Measurements from ENCODE around the gene LY9. TPM values are rescaled to one million over a fixed set of nuclear protein-coding genes. Genes with fewer than 3 reads are reported as not detected.

The LY9 gene
- total and polyA plus RNA-seq, 4 donors: 0.21 to 1.5 (median 0.63) TPM

GRCh38 chr1:160864173-160864572 is 68.2 kb downstream of the LY9 start:
- H3K9me3 ChIP-seq (ENCODE audit: control insufficient read depth in 4 of 4, low read length in 3 of 4): no peaks in the 10 kb centered on the region
- no peak for DNase-seq (ENCODE audit: low spot score)
- no peak overlapping the region for H3K4me3 ChIP-seq (ENCODE audit: low read depth in 1 of 3, low read length in 3 of 3)
- H3K9ac ChIP-seq (ENCODE audit: low read depth in 1 of 2, low read length in 2 of 2): no peak overlapping the region
- 89% methylated on average over 2 of the region's 2 CpGs for WGBS
- no peak overlapping the region for H3K27ac ChIP-seq (ENCODE audit: low read depth in 1 of 2, low read length in 2 of 2)
- H3K36me3 ChIP-seq (ENCODE audit: control insufficient read depth in 4 of 4, insufficient read depth in 3 of 4, low read depth in 1 of 4, low read length in 3 of 4): no peaks in the 10 kb centered on the region
- no peak for TF ChIP-seq ATF3 (IDR thresholded peaks at IDR 0.05)
- no peak for TF ChIP-seq HNF4G (IDR thresholded peaks at IDR 0.05)
- TF ChIP-seq MAX (IDR thresholded peaks at IDR 0.05): no peak
- no peak for TF ChIP-seq RAD21 (IDR thresholded peaks at IDR 0.05)
- no peak for TF ChIP-seq HNF4A (conservative IDR thresholded peaks at IDR 0.05)
- no peak for TF ChIP-seq GABPA (IDR thresholded peaks at IDR 0.05 in 1 of 2, conservative IDR thresholded peaks at IDR 0.05 in 1 of 2)
- TF ChIP-seq YY1 (IDR thresholded peaks at IDR 0.05): no peak
- TF ChIP-seq JUND (IDR thresholded peaks at IDR 0.05): no peak
- TF ChIP-seq TAF1 (conservative IDR thresholded peaks at IDR 0.05): no peak
- TF ChIP-seq NR2F2 (IDR thresholded peaks at IDR 0.05): no peak
- TF ChIP-seq SP1 (IDR thresholded peaks at IDR 0.05): no peak
- no peak for TF ChIP-seq FOXA1 (IDR thresholded peaks at IDR 0.05)
- TF ChIP-seq RXRA (IDR thresholded peaks at IDR 0.05): no peak
- no peak for TF ChIP-seq FOXA2 (IDR thresholded peaks at IDR 0.05)
- no peaks in the 10 kb centered on the region for H3K27me3 ChIP-seq (ENCODE audit: control insufficient read depth in 4 of 4, insufficient read depth in 4 of 4, low read length in 3 of 4)
- peaks cover 2 to 14% (median 12%) of the 10 kb centered on the region in 4 donors for H3K4me1 ChIP-seq (ENCODE audit: control insufficient read depth in 4 of 4, insufficient read depth in 4 of 4, low read length in 3 of 4)

GRCh38 chr1:160865337-160865736 is 69.4 kb downstream of the LY9 start:
- Histone ChIP-seq H3K4me3 (ENCODE audit: low read depth in 1 of 3, low read length in 3 of 3) (no peak overlapping the region), H3K9me3 (ENCODE audit: control insufficient read depth in 4 of 4, low read length in 3 of 4) (no peaks in the 10 kb centered on the region), H3K4me1 (ENCODE audit: control insufficient read depth in 4 of 4, insufficient read depth in 4 of 4, low read length in 3 of 4) (peaks cover 2 to 14% (median 12%) of the 10 kb centered on the region in 4 donors), H3K27me3 (ENCODE audit: control insufficient read depth in 4 of 4, insufficient read depth in 4 of 4, low read length in 3 of 4) (no peaks in the 10 kb centered on the region), H3K36me3 (ENCODE audit: control insufficient read depth in 4 of 4, insufficient read depth in 3 of 4, low read depth in 1 of 4, low read length in 3 of 4) (no peaks in the 10 kb centered on the region), H3K27ac (ENCODE audit: low read depth in 1 of 2, low read length in 2 of 2) (no peak overlapping the region), H3K9ac (ENCODE audit: low read depth in 1 of 2, low read length in 2 of 2) (no peak overlapping the region)
- no peak for TF ChIP-seq TAF1 (conservative IDR thresholded peaks at IDR 0.05)
- TF ChIP-seq FOXA2 (IDR thresholded peaks at IDR 0.05): no peak
- no peak for TF ChIP-seq HNF4G (IDR thresholded peaks at IDR 0.05)
- no peak for TF ChIP-seq ATF3 (IDR thresholded peaks at IDR 0.05)
- TF ChIP-seq MAX (IDR thresholded peaks at IDR 0.05): no peak
- TF ChIP-seq RXRA (IDR thresholded peaks at IDR 0.05): no peak
- 82% methylated on average over 5 of the region's 5 CpGs for WGBS
- DNase-seq (ENCODE audit: low spot score): no peak

GRCh38 chr1:160866001-160866694 is 70.2 kb downstream of the LY9 start:
- no peak overlapping the region for H3K4me3 ChIP-seq (ENCODE audit: low read depth in 1 of 3, low read length in 3 of 3)

More at GRCh38 chr1:160866001-160866694, 70.2 kb downstream of the LY9 start:
- Histone ChIP-seq H3K27me3 (ENCODE audit: control insufficient read depth in 4 of 4, insufficient read depth in 4 of 4, low read length in 3 of 4) (no peaks in the 10 kb centered on the region), H3K36me3 (ENCODE audit: control insufficient read depth in 4 of 4, insufficient read depth in 3 of 4, low read depth in 1 of 4, low read length in 3 of 4) (no peaks in the 10 kb centered on the region), H3K4me1 (ENCODE audit: control insufficient read depth in 4 of 4, insufficient read depth in 4 of 4, low read length in 3 of 4) (peaks cover 2 to 8% (median 6%) of the 10 kb centered on the region in 4 donors), H3K9me3 (ENCODE audit: control insufficient read depth in 4 of 4, low read length in 3 of 4) (no peaks in the 10 kb centered on the region), H3K27ac (ENCODE audit: low read depth in 1 of 2, low read length in 2 of 2) (no peak overlapping the region), H3K9ac (ENCODE audit: low read depth in 1 of 2, low read length in 2 of 2) (no peak overlapping the region)
- no peak for DNase-seq (ENCODE audit: low spot score)
- TF ChIP-seq HNF4A (conservative IDR thresholded peaks at IDR 0.05) (peak; percentile 19 to 42), RXRA (IDR thresholded peaks at IDR 0.05) (peak; percentile 10 to 23), SP1 (IDR thresholded peaks at IDR 0.05) (peak; percentile 11), FOXA1 (IDR thresholded peaks at IDR 0.05) (no peak)
